NCI-H82 treated with DMSO at 0.1 percent for 48 hours (cell line): Measurements from ENCODE around the gene PCDHA11.

Experiments used
- DNase-seq: peaks from one replicate; lab custom pipeline; 2025; ENCODE audit not compliant: unreplicated experiment; lab: John Stamatoyannopoulos, UW

The PCDHA11 gene

DNA sequence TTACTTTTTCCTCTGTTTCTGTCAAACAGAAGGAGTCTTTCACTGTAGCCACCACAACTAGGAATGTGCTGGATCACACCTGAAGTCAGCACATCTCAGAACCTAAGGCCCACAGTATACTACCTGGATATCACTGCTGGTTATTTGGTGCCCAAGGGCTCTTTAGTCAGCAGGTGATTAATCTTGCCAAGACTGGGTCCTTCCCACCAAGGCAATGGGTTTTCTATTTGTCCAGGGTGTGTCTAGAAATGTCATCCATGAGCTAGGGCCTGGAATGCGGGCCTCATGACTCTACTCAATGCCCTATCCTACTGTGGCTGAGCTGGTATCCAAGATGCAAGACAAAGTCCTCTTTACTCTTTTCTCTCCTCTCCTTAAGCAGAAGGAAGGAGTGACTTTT is 47.6 kb downstream of the PCDHA11 start:
- DNase-seq, result no peak
